Fibroblast of lung (primary cell): ENCODE results near the gene RHBDD1.

Experiments used
- CTCF ChIP-seq, 2 donors: IDR thresholded peaks in 1 of 2; conservative IDR thresholded peaks in 1 of 2; 1 replicate in 1 of 2; 2 replicates in 1 of 2; pipeline ENCODE4 v1.5.1; 2011 to 2012; ENCODE audit warnings: low read length in 2 of 2, control low read depth in 1 of 2, inconsistent platforms in 1 of 2, low read depth in 1 of 2, mild to moderate bottlenecking in 1 of 2
- EZH2 ChIP-seq: IDR thresholded peaks from 2 replicates; pipeline ENCODE4 v1.5.1; 2012; ENCODE audit warnings: low read length, control low read depth, mild to moderate bottlenecking; ENCODE audit errors: missing control alignments

GRCh38 chr2:226985583-226985946, 149.7 kb downstream of the RHBDD1 start:
- TF ChIP-seq CTCF (conservative IDR thresholded peaks at IDR 0.05 in 1 of 2, IDR thresholded peaks at IDR 0.05 in 1 of 2; ENCODE audit: low read depth in 1 of 2, low read length in 2 of 2) = no peak
- no peak for TF ChIP-seq EZH2
